Smooth muscle cell of the umbilical artery (primary cell): ENCODE results near the gene DGCR6. TPM values are rescaled to one million over a fixed set of nuclear protein-coding genes. Genes with fewer than 3 reads are reported as not detected.

Source experiments
- total RNA-seq: library from RNA; depleted of rRNA; stranded (reverse); fragments of >200 nt; gene quantifications from 2 replicates; pipeline ENCODE4 v1.2.3, GENCODE V29; 2014

Gene DGCR6
- 0.14 and 1.8 TPM in 2 replicates for total RNA-seq

DNA sequence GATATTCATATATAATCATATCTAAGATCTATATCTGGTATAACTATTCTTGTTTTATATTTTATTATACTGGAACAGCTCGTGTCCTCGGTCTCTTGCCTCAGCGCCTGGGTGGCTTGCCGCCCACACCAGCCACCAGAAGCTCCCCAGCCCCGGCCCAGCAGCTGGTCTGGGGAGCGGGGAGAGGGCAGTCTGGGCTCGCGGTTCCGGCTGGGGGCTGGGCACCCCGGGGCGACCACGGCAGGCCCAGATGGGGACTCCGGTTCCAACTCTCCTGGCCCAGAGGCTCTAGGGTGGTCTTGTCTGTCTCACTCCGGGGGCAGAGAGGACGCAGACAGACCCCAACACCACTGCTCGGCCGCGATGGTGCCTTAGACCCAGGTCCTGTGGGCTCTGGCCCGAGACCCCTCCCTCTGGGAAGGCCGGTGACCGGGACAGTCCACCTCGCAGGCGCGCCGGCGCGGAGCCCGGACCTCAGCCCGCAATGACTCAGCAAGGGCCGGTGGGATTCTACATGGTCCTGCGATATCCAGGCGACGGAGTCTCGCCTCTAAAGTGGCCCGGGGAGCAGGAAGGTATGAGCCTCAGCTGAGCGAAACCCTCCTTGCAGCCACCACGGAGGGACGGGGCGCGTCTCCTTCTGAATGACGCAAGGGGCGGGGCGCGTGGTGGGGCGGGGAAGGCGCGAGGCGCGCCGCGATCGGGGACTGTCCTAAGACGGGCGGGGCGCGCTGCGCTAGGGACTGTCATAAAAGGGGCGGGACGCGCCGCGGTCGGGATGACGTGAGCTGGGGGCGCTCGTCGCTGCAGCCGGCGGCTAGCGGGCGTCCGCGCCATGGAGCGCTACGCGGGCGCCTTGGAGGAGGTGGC lies at the start of gene DGCR6:
Gene DGCR6 (plus strand): TSS at position 781 of the 870 bp plus-strand sequence. CDS start 55 bp downstream, at position 836.

DNA sequence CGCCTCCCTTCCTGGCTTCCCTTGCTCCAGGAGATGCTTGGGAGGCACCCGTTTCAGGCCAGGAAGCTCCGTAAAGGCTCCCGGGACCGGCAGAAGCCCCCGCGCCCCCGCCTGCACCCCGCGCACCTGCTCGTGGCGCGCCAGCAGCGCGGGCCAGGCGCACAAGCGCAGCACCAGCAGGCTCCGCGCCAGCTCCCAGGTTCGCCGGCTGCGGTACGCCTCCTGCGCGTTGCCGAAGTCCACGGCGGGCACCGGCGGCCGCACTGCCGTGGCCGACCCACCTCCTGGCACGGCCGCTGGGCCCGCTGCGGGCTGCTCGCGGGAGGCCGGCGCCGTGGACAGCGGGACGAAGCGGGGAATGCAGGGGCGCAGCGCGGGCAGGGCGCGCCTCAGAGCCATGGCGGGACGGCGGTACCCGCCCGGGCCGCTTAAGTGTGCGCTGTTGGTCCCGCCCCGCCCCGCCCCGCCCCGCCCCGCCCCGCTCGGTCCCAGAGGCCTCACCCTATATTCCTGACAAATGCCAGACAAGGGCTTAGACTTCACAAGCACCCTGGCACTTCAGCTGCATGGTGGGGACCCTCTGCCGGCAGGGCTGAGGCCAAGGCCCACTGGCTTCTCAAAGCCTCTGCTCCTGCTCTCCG lies 29.9 kb downstream of the DGCR6 start, which contains the start of gene PRODH:
Gene PRODH (minus strand): TSS at position 405 of the 641 bp plus-strand sequence. CDS start 6 bp downstream, at position 399.

Other genes starting within 250 kb of the DGCR6 start
- gene PRODH, start 30.0 kb downstream of the DGCR6 start, total RNA-seq = not detected in 2 replicates
- 45.7 and 54.4 TPM in 2 replicates for gene DGCR2, start 216.1 kb downstream of the DGCR6 start, total RNA-seq
- not detected in 2 replicates for gene TSSK2, start 225.0 kb downstream of the DGCR6 start, total RNA-seq
- gene ESS2, start 238.3 kb downstream of the DGCR6 start, total RNA-seq = 8.9 and 10.9 TPM in 2 replicates
- not detected in 2 replicates for gene GSC2, start 244.0 kb downstream of the DGCR6 start, total RNA-seq